Neural cell (in vitro differentiated cells): ENCODE measurements around the gene PTRH1. TPM values are rescaled to one million over a fixed set of nuclear protein-coding genes. Genes with fewer than 3 reads are reported as not detected.

Experiments
- H2AFZ ChIP-seq: fragments of 200-600, 300-800 bp; sonication (generic), shearing (Covaris generic); 2 replicates; pipeline ENCODE4 v1.6.0; 2014; ENCODE audit warnings: low read depth, mild to moderate bottlenecking, antibody characterized with exemption, low read length, moderate library complexity
- H3F3A ChIP-seq: fragments of 200-600 bp; shearing (Covaris generic); 2 replicates; pipeline ENCODE4 v1.6.1; 2016; ENCODE audit warnings: mild to moderate bottlenecking, moderate library complexity, mixed read lengths, antibody characterized with exemption, low read length; ENCODE audit not compliant: insufficient read depth, poor library complexity, severe bottlenecking
- H3K27ac ChIP-seq: fragments of 200-600, 300-800 bp; sonication (generic), shearing (Covaris generic); 2 replicates; pipeline ENCODE4 v1.5.1; 2014; ENCODE audit warnings: mild to moderate bottlenecking, low read length, moderate library complexity
- H3K27me3 ChIP-seq: fragments of 300-800, 200-600 bp; sonication (generic), shearing (Covaris generic); 2 replicates; pipeline ENCODE4 v1.6.0; 2014; ENCODE audit warnings: mild to moderate bottlenecking, low read depth, low read length, moderate library complexity; ENCODE audit not compliant: insufficient read depth
- H3K36me3 ChIP-seq: fragments of 300-800, 200-600 bp; sonication (generic), shearing (Covaris generic); 2 replicates; pipeline ENCODE4 v1.5.1; 2014; ENCODE audit warnings: mild to moderate bottlenecking, antibody characterized with exemption, low read length, moderate library complexity; ENCODE audit not compliant: insufficient read depth
- H3K4me2 ChIP-seq: fragments of 300-800, 200-600 bp; sonication (generic), shearing (Covaris generic); 2 replicates; pipeline ENCODE4 v1.6.0; 2014; ENCODE audit warnings: mild to moderate bottlenecking, low read length
- H3K4me3 ChIP-seq: fragments of 300-800, 200-600 bp; sonication (generic), shearing (Covaris generic); 2 replicates; pipeline ENCODE4 v1.5.1; 2014; ENCODE audit warnings: mild to moderate bottlenecking, low read length, moderate library complexity
- H3K79me2 ChIP-seq: fragments of 200-600 bp; shearing (Covaris generic); replicated peaks from 2 replicates; pipeline ENCODE4 v1.6.0; 2014; ENCODE audit warnings: mild to moderate bottlenecking, low read length, moderate library complexity; ENCODE audit not compliant: insufficient read depth
- H3K9ac ChIP-seq: fragments of 300-800, 200-600 bp; sonication (generic), shearing (Covaris generic); 2 replicates; pipeline ENCODE4 v1.6.1; 2016; ENCODE audit warnings: mild to moderate bottlenecking, low read length, mixed read lengths
- H3K9me2 ChIP-seq: fragments of 200-600 bp; shearing (Covaris generic); 2 replicates; pipeline ENCODE4 v1.6.1; 2016; ENCODE audit warnings: mild to moderate bottlenecking, low read length, mixed read lengths; ENCODE audit not compliant: insufficient read depth
- H3K9me3 ChIP-seq: fragments of 200-600, 300-800 bp; sonication (generic), shearing (Covaris generic); 2 replicates; pipeline ENCODE4 v1.6.1; 2016; ENCODE audit warnings: mild to moderate bottlenecking, mixed run types, low read length, moderate library complexity, mixed read lengths
- H4K20me1 ChIP-seq: fragments of 200-600 bp; shearing (Covaris generic); 2 replicates; pipeline ENCODE4 v1.6.1; 2016; ENCODE audit warnings: mild to moderate bottlenecking, mixed run types; ENCODE audit not compliant: insufficient read depth
- EZH2 ChIP-seq: fragments of 200-600, 300-800 bp; shearing (Covaris generic), sonication (generic); IDR thresholded peaks from 2 replicates; pipeline ENCODE4 v1.6.1; 2014; ENCODE audit warnings: antibody characterized with exemption, low read length, borderline replicate concordance, mild to moderate bottlenecking; ENCODE audit not compliant: insufficient read depth, poor library complexity, severe bottlenecking
- MXI1 ChIP-seq: fragments of 450-650 bp; conservative IDR thresholded peaks from 2 replicates; pipeline ENCODE4 v1.6.1; 2014; ENCODE audit warnings: antibody characterized with exemption, mild to moderate bottlenecking; ENCODE audit not compliant: poor library complexity, severe bottlenecking
- POLR2AphosphoS5 ChIP-seq: IDR thresholded peaks from 2 replicates; pipeline ENCODE4 v1.6.1; 2012
- RAD21 ChIP-seq: fragments of 450-650 bp; conservative IDR thresholded peaks from 2 replicates; pipeline ENCODE4 v1.6.1; 2014; ENCODE audit warnings: antibody characterized with exemption, mild to moderate bottlenecking, moderate library complexity
- SMC3 ChIP-seq: fragments of 450-650 bp; conservative IDR thresholded peaks from 2 replicates; pipeline ENCODE4 v1.6.1; 2014; ENCODE audit warnings: antibody characterized with exemption, mild to moderate bottlenecking, moderate library complexity; ENCODE audit not compliant: poor library complexity
- TAF1 ChIP-seq: IDR thresholded peaks from 2 replicates; pipeline ENCODE4 v1.6.1; 2012; ENCODE audit warnings: low read depth
- polyA minus RNA-seq: library from RNA; depleted of rRNA, polyadenylated mRNA; stranded (reverse); fragments of >200 nt; gene quantifications from 2 replicates; pipeline ENCODE4 v1.2.3, GENCODE V29; 2014
- polyA plus RNA-seq: library from polyadenylated mRNA; depleted of rRNA; stranded (reverse); fragments of >200 nt; gene quantifications from 2 replicates; pipeline ENCODE4 v1.2.3, GENCODE V29; 2014
- TF ChIP-seq, protein P1 (sequence below): fragments of 450-650 bp; IDR thresholded peaks from 2 replicates; pipeline ENCODE4 v1.5.1; 2014; ENCODE audit warnings: antibody characterized with exemption, mild to moderate bottlenecking, moderate library complexity; ENCODE audit not compliant: poor library complexity, severe bottlenecking
- TF ChIP-seq, protein P2 (sequence below): IDR thresholded peaks from 2 replicates; pipeline ENCODE4 v1.6.1; 2012; ENCODE audit warnings: borderline replicate concordance

PTRH1 gene, protein sequence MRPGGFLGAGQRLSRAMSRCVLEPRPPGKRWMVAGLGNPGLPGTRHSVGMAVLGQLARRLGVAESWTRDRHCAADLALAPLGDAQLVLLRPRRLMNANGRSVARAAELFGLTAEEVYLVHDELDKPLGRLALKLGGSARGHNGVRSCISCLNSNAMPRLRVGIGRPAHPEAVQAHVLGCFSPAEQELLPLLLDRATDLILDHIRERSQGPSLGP
- polyA plus RNA-seq: 20.0 and 21.9 TPM in 2 replicates
- 11.7 and 12.8 TPM in 2 replicates for polyA minus RNA-seq

DNA sequence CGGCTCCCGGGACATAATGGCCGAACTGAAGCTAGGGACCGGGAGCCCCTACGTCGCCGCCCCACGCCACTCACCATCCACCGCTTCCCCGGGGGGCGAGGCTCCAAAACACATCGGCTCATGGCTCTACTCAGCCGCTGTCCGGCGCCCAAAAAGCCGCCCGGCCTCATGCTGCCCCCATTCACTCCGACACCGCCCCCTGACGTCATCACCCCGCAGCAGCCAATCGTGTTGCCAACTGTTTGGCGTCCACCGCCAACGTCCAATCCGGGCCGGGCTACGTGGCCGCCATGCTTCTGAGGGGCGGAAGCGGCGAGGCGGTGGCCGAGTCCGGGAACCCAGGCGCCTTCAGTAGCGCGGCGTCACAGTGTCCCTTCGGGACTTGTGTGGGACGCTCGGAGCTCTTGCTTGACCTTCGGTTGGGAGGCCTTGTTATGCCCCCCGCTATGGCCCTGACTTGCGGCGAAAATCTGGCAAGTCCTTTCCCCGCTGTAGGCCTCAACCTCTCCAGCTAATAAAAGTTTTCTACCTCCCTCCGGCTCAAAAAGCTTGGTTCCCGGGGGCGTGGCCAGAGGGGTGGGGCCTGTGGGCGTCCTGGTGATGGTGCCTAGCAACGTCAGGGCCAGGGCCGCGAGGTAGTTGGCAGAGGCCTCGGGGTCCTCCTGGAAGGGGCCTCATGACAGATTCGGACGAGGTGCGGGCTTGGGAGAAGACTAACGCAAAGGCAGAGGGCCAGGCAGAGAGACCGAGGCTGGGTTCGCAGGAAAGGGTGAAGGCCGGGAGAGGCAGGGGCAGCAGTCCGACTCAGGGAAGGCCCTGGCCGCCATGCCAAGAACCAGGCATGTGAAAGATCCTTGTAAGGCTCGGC lies at the start of gene PTRH1, which contains the start of gene TTC16:
TSS of gene PTRH1 (minus strand) at position 194 of the 868 bp plus-strand sequence. CDS start at position 170, 24 bp downstream.
TSS of gene TTC16 (plus strand) at position 610 of the 868 bp plus-strand sequence. CDS start at position 677, 67 bp downstream.
- Histone ChIP-seq H3K4me2 (peak within 1 kb of the TSS; percentile 34), H3K27me3 (no peaks in the 10 kb centered on the region), H2AFZ (peak within 1 kb of the TSS; percentile 75), H3K4me3 (peak within 1 kb of the TSS; percentile 87), H3K36me3 (no peaks in the 10 kb centered on the region), H3K9ac (peak within 1 kb of the TSS; percentile 62), H4K20me1 (no peaks in the 10 kb centered on the region), H3K79me2 (no peaks in the 10 kb centered on the region), H3K9me3 (no peaks in the 10 kb centered on the region), H3K9me2 (no peaks in the 10 kb centered on the region), H3F3A (no peaks in the 10 kb centered on the region), H3K27ac (no peak within 1 kb of the TSS)
- no peak for TF ChIP-seq RAD21
- TF ChIP-seq, protein P1, sequence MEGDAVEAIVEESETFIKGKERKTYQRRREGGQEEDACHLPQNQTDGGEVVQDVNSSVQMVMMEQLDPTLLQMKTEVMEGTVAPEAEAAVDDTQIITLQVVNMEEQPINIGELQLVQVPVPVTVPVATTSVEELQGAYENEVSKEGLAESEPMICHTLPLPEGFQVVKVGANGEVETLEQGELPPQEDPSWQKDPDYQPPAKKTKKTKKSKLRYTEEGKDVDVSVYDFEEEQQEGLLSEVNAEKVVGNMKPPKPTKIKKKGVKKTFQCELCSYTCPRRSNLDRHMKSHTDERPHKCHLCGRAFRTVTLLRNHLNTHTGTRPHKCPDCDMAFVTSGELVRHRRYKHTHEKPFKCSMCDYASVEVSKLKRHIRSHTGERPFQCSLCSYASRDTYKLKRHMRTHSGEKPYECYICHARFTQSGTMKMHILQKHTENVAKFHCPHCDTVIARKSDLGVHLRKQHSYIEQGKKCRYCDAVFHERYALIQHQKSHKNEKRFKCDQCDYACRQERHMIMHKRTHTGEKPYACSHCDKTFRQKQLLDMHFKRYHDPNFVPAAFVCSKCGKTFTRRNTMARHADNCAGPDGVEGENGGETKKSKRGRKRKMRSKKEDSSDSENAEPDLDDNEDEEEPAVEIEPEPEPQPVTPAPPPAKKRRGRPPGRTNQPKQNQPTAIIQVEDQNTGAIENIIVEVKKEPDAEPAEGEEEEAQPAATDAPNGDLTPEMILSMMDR: peak; percentile 9
- TF ChIP-seq MXI1: peak; percentile 78
- TF ChIP-seq POLR2AphosphoS5: peak; percentile 34

DNA sequence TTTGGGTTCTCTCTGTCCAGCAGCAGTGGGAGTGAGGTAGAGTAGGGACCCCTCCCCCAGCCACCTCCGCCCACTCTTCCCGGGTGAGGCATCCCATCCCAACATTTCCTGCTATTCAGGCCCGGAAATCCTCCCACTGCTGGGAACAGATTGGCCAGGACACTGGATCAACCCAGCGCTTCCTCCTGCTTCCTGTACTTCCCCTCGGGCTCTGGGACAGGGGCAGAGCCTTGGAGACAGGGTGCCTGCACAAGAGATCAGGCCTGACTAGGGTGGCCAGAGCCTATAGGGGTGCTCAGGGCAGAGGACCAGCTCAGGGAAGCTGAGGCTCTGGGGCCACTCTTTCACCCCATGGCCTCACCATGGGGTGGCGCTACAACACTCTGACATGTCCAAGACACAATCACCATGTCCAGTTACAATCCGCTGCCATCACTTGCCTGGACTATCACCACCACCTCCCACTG lies 48.5 kb upstream of the PTRH1 start:
- Histone ChIP-seq H3K36me3 (no peaks in the 10 kb centered on the region), H3K79me2 (no peaks in the 10 kb centered on the region), H3K9ac (no peak overlapping the region), H2AFZ (no peak overlapping the region), H3K4me3 (no peak overlapping the region), H3F3A (no peaks in the 10 kb centered on the region), H3K9me3 (no peaks in the 10 kb centered on the region), H3K4me2 (no peak overlapping the region), H3K9me2 (no peaks in the 10 kb centered on the region), H4K20me1 (no peaks in the 10 kb centered on the region), H3K27me3 (no peaks in the 10 kb centered on the region), H3K27ac (no peak overlapping the region)
- TF ChIP-seq, protein P1: no peak
- TF ChIP-seq TAF1: no peak
- TF ChIP-seq EZH2: no peak
- TF ChIP-seq RAD21: no peak
- no peak for TF ChIP-seq POLR2AphosphoS5
- TF ChIP-seq SMC3: no peak
- TF ChIP-seq, protein P2, sequence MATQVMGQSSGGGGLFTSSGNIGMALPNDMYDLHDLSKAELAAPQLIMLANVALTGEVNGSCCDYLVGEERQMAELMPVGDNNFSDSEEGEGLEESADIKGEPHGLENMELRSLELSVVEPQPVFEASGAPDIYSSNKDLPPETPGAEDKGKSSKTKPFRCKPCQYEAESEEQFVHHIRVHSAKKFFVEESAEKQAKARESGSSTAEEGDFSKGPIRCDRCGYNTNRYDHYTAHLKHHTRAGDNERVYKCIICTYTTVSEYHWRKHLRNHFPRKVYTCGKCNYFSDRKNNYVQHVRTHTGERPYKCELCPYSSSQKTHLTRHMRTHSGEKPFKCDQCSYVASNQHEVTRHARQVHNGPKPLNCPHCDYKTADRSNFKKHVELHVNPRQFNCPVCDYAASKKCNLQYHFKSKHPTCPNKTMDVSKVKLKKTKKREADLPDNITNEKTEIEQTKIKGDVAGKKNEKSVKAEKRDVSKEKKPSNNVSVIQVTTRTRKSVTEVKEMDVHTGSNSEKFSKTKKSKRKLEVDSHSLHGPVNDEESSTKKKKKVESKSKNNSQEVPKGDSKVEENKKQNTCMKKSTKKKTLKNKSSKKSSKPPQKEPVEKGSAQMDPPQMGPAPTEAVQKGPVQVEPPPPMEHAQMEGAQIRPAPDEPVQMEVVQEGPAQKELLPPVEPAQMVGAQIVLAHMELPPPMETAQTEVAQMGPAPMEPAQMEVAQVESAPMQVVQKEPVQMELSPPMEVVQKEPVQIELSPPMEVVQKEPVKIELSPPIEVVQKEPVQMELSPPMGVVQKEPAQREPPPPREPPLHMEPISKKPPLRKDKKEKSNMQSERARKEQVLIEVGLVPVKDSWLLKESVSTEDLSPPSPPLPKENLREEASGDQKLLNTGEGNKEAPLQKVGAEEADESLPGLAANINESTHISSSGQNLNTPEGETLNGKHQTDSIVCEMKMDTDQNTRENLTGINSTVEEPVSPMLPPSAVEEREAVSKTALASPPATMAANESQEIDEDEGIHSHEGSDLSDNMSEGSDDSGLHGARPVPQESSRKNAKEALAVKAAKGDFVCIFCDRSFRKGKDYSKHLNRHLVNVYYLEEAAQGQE: no peak
- TF ChIP-seq MXI1: no peak
